Inflammatory macrophage treated with lipopolysaccharide for 4 hours (primary cell): ENCODE results near the gene KCNJ1.
A peak's percentile ranks its signal among the peaks of the same experiment; 100 is the strongest.

Source experiments
- DNase-seq: peaks from one replicate; pipeline ENCODE4 v3.0.0-alpha.2; 2020

Gene KCNJ1

GRCh38 chr11:128819198-128819597 is 47.9 kb downstream of the KCNJ1 start:
- DNase-seq, result no peak

GRCh38 chr11:128814856-128815705 is 52.0 kb downstream of the KCNJ1 start:
- peak; percentile 79 for DNase-seq

GRCh38 chr11:128813729-128814128 is 53.4 kb downstream of the KCNJ1 start:
- no peak for DNase-seq

GRCh38 chr11:128810784-128811514 is 56.1 kb downstream of the KCNJ1 start:
- no peak for DNase-seq

GRCh38 chr11:128809128-128809527 is 58.0 kb downstream of the KCNJ1 start:
- no peak for DNase-seq

GRCh38 chr11:128807909-128808308 is 59.2 kb downstream of the KCNJ1 start:
- DNase-seq, result no peak

GRCh38 chr11:128806506-128807261 is 60.4 kb downstream of the KCNJ1 start:
- DNase-seq, result peak; percentile 48

GRCh38 chr11:128804481-128804880 is 62.6 kb downstream of the KCNJ1 start:
- no peak for DNase-seq

- DNase-seq, result peak; percentile 89
Measured at GRCh38 chr11:128803449-128804245, 63.4 kb downstream of the KCNJ1 start.

- no peak for DNase-seq
Measured at GRCh38 chr11:128803011-128803410, 64.1 kb downstream of the KCNJ1 start.

GRCh38 chr11:128802358-128802981 is 64.6 kb downstream of the KCNJ1 start:
- DNase-seq, result peak; percentile 72

GRCh38 chr11:128800871-128801417 is 66.2 kb downstream of the KCNJ1 start:
- no peak for DNase-seq

GRCh38 chr11:128796270-128796669 is 70.8 kb downstream of the KCNJ1 start:
- no peak for DNase-seq

- no peak for DNase-seq
Measured at GRCh38 chr11:128790196-128790595, 76.9 kb downstream of the KCNJ1 start.

- DNase-seq, result no peak
Measured at GRCh38 chr11:128789497-128790150, 77.5 kb downstream of the KCNJ1 start.
